Smooth muscle cell (in vitro differentiated cells): ENCODE data around the gene SKOR2. TPM values are rescaled to one million over a fixed set of nuclear protein-coding genes. Genes with fewer than 3 reads are reported as not detected.

ENCODE experiments used
- DNase-seq: peaks from one replicate; lab custom pipeline; 2025; ENCODE audit not compliant: unreplicated experiment; lab: John Stamatoyannopoulos, UW
- H2AFZ ChIP-seq: fragments of 200-600 bp; sonication (generic); 2 replicates; pipeline ENCODE4 v1.6.0; 2016; ENCODE audit warnings: antibody characterized with exemption, low read depth, mild to moderate bottlenecking
- H3F3A ChIP-seq: fragments of 200-600 bp; sonication (generic); 2 replicates; pipeline ENCODE4 v1.6.0; 2017; ENCODE audit warnings: antibody characterized with exemption, low read depth
- H3K27ac ChIP-seq: fragments of 200-600 bp; sonication (generic); 2 replicates; pipeline ENCODE4 v1.5.1; 2016; ENCODE audit warnings: low read depth, mild to moderate bottlenecking
- H3K27me3 ChIP-seq: fragments of 200-600 bp; sonication (generic); 2 replicates; pipeline ENCODE4 v1.6.1; 2016; ENCODE audit warnings: low read depth, mild to moderate bottlenecking
- H3K36me3 ChIP-seq: fragments of 200-600 bp; sonication (generic); 2 replicates; pipeline ENCODE4 v1.5.1; 2016; ENCODE audit warnings: low read depth
- H3K4me1 ChIP-seq: fragments of 200-600 bp; sonication (generic); 2 replicates; pipeline ENCODE4 v1.5.1; 2016; ENCODE audit warnings: low read depth
- H3K4me2 ChIP-seq: fragments of 200-600 bp; sonication (generic); 2 replicates; pipeline ENCODE4 v1.6.0; 2016; ENCODE audit warnings: mild to moderate bottlenecking
- H3K4me3 ChIP-seq: fragments of 200-600 bp; sonication (generic); 2 replicates; pipeline ENCODE4 v1.5.1; 2016; ENCODE audit warnings: mild to moderate bottlenecking
- H3K79me2 ChIP-seq: fragments of 200-600 bp; sonication (generic); 2 replicates; pipeline ENCODE4 v1.6.0; 2016; ENCODE audit warnings: low read depth, mild to moderate bottlenecking
- H3K9ac ChIP-seq: fragments of 200-600 bp; sonication (generic); 2 replicates; pipeline ENCODE4 v1.6.0; 2016; ENCODE audit warnings: low read depth
- H3K9me3 ChIP-seq: fragments of 200-600 bp; sonication (generic); replicated peaks from 2 replicates; pipeline ENCODE4 v1.5.1; 2016; ENCODE audit warnings: low read depth
- H4K20me1 ChIP-seq: fragments of 200-600 bp; sonication (generic); 2 replicates; pipeline ENCODE4 v1.6.0; 2016; ENCODE audit warnings: low read depth
- CTCF ChIP-seq: fragments of 200-600 bp; sonication (generic); IDR thresholded peaks from 2 replicates; pipeline ENCODE4 v1.5.1; 2017; ENCODE audit warnings: borderline replicate concordance, mild to moderate bottlenecking, antibody characterized with exemption; ENCODE audit not compliant: insufficient read depth, poor library complexity, severe bottlenecking
- WGBS: methylation state at CpG from one replicate; pipeline ENCODE4 v1.1.7; 2016; ENCODE audit warnings: low lambda C conversion rate; 5-methylcytosine and 5-hydroxymethylcytosine counted together
- polyA plus RNA-seq: library from polyadenylated mRNA; unstranded; fragments of >200 nt; fragmentation: Nextera tagmentation; extraction: Ambion mirVana; gene quantifications from 2 replicates; pipeline ENCODE4 v1.2.1, GENCODE V29; 2016
- total RNA-seq: library from RNA; depleted of rRNA; stranded (reverse); fragments of >200 nt; gene quantifications from 2 replicates; pipeline ENCODE4 v1.2.3, GENCODE V29; 2014

SKOR2 gene
- total and polyA plus RNA-seq, 2 experiments from 2014 or later = not detected

- Histone ChIP-seq H3K4me2 (no peak overlapping the region), H3K27ac (no peak overlapping the region), H3F3A (no peaks in the 10 kb centered on the region), H3K4me1 (peaks cover 11% of the 10 kb centered on the region), H3K9me3 (no peaks in the 10 kb centered on the region), H3K4me3 (no peak overlapping the region), H3K36me3 (no peaks in the 10 kb centered on the region), H2AFZ (no peak overlapping the region), H3K79me2 (no peaks in the 10 kb centered on the region), H3K9ac (no peak overlapping the region), H3K27me3 (peaks cover 99% of the 10 kb centered on the region), H4K20me1 (no peaks in the 10 kb centered on the region)
- TF ChIP-seq CTCF = no peak
- no peak for DNase-seq
- WGBS = 9% methylated on average over 29 of the region's 61 CpGs
Observed at GRCh38 chr18:47248115-47248603, 3.3 kb downstream of the SKOR2 start.

GRCh38 chr18:47247416-47248114 lies 3.9 kb downstream of the SKOR2 start:
- no peaks in the 10 kb centered on the region for H4K20me1 ChIP-seq
- peak; percentile 48 for TF ChIP-seq CTCF
- no peaks in the 10 kb centered on the region for H3K79me2 ChIP-seq
- no peaks in the 10 kb centered on the region for H3K9me3 ChIP-seq
- no peak overlapping the region for H3K4me3 ChIP-seq
- no peak overlapping the region for H3K4me2 ChIP-seq
- H3F3A ChIP-seq = no peaks in the 10 kb centered on the region
- no peak overlapping the region for H2AFZ ChIP-seq
- DNase-seq = no peak
- H3K4me1 ChIP-seq = peaks cover 11% of the 10 kb centered on the region
- H3K27ac ChIP-seq = no peak overlapping the region
- H3K9ac ChIP-seq = no peak overlapping the region
- WGBS = 2% methylated on average over 73 of the region's 90 CpGs
- H3K27me3 ChIP-seq = peaks cover 99% of the 10 kb centered on the region
- no peaks in the 10 kb centered on the region for H3K36me3 ChIP-seq

GRCh38 chr18:47247036-47247415 lies 4.4 kb downstream of the SKOR2 start:
- WGBS = 2% methylated on average over 19 of the region's 47 CpGs
- peaks cover 99% of the 10 kb centered on the region for H3K27me3 ChIP-seq

More at GRCh38 chr18:47247036-47247415, 4.4 kb downstream of the SKOR2 start:
- no peak for DNase-seq
- Histone ChIP-seq H4K20me1 (no peaks in the 10 kb centered on the region), H3K27ac (no peak overlapping the region), H3K4me2 (no peak overlapping the region), H3K4me3 (no peak overlapping the region), H3F3A (no peaks in the 10 kb centered on the region), H3K4me1 (peaks cover 10% of the 10 kb centered on the region), H2AFZ (no peak overlapping the region), H3K9me3 (no peaks in the 10 kb centered on the region), H3K79me2 (no peaks in the 10 kb centered on the region), H3K36me3 (no peaks in the 10 kb centered on the region), H3K9ac (no peak overlapping the region)
- TF ChIP-seq CTCF = no peak
